A204.1 (cell line): ENCODE results near the gene TNNT2.

Experiments used
- FAIRE-seq: peaks from 2 replicates; lab custom pipeline; 2012; peaks lifted over from hg19 to GRCh38; lab: Jason Lieb, UNC

TNNT2 gene

DNA sequence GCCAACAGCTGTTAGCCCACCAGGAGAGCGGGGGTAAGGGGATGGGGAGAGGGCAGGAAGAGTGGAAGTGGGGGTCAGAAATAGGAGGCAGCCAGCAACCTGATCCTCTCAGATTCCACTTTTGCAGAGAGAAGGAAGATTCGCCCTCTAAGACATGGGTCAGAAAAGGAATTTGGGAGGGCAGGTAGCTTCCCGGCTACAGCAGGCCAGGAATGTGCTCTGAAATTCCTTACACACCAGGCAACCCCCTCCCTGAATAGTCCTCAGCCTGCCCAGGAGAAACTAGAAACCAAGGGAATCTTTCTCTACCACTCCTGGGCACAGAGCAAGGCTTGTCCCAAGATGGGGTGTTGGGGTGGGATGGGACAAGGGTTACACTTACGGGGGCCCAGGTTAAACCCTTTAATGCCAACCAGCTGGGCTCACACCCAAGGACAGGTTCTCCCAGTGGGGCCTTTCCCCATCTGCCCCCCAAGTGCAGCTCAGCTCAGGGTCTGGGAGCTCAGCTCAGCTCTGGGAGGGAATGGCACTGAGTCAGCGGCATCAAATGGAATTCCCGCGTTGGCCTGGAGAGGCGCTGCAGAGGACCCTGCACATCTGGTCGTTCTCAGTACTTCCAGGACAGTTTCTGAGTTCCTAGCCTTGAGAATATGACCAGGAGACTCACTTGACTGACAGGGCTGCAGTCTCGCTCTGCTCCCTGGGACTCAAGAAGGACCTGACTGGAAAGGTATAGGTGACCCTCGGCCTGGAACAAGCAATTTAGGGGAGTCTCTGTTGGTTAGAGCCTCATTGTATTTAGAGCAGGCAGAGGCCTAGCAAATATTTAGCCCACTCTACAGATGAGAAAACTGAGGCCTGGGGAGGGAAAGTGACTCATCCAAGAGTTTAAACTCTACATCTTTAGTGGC, 761 bp downstream of the TNNT2 start:
- FAIRE-seq: no peak

GRCh38 chr1:201376107-201376463, 1.4 kb downstream of the TNNT2 start:
- FAIRE-seq: no peak

GRCh38 chr1:201375169-201375568, 2.3 kb downstream of the TNNT2 start:
- no peak for FAIRE-seq

DNA sequence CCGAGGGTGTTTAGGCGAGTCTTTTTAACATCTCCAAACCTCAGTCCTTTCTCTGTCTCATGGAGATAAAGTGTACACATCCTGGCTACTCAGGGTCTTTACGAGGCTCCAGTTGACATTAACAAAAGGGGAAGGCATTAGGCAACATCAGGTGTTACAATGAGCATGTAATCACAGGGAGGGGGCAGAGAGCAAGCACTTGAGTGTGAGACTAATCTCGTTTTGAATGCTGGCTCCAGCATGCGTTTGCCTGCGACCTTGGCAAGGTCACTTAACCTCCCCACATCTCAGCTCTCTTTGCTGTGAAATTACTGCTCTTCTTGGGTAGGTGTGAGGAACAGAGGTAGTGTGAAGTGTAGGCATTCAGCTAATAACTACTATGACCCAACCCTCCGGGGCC, 3.1 kb downstream of the TNNT2 start:
- no peak for FAIRE-seq

GRCh38 chr1:201371792-201372191, 5.7 kb downstream of the TNNT2 start:
- FAIRE-seq: no peak

GRCh38 chr1:201371276-201371675, 6.2 kb downstream of the TNNT2 start:
- FAIRE-seq: no peak

GRCh38 chr1:201370500-201370899, 7.0 kb downstream of the TNNT2 start:
- FAIRE-seq: no peak

GRCh38 chr1:201369209-201369608, 8.3 kb downstream of the TNNT2 start:
- FAIRE-seq: no peak

DNA sequence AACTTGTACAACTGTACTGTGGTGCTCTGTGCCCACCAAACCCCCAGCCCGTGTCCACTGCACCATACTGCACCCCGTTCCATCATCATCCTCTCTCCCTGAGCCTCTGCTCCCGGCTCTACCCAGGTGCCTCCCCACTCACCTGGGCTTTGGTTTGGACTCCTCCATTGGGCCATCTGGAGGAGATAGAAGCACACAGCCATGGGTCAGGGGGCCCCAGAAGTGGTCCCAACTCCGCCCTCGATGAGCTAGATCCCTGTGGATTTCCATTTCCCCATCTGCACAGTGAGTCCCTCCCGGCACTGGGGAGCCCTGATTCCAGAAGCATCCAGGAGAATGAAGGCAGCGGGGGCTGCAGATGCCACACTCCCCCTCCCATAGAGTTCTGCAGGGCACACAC, 10.8 kb downstream of the TNNT2 start:
- no peak for FAIRE-seq

GRCh38 chr1:201365251-201365650, 12.2 kb downstream of the TNNT2 start:
- FAIRE-seq: no peak

DNA sequence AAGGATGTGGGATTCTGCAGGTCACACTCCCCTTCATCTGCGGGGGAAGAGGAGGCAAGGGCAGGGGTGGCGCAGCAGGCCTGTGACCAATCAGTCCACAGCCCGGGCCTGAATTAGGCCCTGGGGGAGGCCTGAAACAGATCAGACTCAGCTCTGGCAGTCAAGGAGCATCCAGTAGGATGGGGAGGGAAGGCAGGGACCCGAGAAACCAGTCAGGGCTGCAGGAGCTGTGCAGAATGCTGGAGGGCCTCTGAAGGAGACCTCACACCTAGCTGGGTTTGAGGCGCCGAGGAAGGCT, 12.7 kb downstream of the TNNT2 start:
- FAIRE-seq: no peak

DNA sequence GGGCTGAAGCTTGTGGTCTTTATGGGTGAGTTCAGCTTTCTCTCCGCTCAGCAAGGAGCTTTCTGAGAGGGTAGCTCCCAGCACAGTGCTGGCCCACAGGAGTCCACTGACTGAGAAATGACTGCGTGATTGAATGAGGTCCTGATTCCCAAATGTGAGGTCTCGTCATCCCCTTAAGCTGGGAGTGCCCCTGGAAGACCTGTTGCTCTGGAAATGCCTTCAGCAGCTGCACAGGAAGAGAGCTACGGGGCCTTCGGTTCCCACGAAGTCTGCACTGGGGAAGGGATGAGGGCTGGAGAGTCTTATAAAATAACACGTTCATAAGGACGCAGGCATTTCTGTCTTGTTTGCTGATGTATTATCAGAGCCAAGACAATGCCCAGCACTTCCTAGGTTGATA, 14.0 kb downstream of the TNNT2 start:
- no peak for FAIRE-seq

DNA sequence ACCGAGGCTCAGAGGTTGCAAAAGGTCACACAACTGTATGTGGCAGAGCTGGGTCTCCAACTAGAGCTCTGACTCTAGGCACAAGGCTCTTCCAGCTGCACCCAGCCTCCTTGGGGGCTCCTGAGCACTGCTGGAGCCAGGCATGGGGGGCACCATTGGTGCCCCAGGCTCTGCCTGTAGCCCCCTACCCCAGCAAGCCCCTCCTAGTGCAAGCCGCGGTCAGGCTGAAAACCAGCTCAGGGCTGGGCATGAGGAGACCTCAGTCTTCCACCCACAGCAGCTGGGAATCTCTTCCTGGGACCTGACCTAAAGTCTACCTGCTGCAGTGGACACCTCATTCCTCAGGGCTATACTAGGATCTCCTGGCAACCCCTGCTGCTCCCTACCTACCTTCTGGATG, 14.6 kb downstream of the TNNT2 start:
- no peak for FAIRE-seq

GRCh38 chr1:201361652-201362504, 15.6 kb downstream of the TNNT2 start:
- no peak for FAIRE-seq

DNA sequence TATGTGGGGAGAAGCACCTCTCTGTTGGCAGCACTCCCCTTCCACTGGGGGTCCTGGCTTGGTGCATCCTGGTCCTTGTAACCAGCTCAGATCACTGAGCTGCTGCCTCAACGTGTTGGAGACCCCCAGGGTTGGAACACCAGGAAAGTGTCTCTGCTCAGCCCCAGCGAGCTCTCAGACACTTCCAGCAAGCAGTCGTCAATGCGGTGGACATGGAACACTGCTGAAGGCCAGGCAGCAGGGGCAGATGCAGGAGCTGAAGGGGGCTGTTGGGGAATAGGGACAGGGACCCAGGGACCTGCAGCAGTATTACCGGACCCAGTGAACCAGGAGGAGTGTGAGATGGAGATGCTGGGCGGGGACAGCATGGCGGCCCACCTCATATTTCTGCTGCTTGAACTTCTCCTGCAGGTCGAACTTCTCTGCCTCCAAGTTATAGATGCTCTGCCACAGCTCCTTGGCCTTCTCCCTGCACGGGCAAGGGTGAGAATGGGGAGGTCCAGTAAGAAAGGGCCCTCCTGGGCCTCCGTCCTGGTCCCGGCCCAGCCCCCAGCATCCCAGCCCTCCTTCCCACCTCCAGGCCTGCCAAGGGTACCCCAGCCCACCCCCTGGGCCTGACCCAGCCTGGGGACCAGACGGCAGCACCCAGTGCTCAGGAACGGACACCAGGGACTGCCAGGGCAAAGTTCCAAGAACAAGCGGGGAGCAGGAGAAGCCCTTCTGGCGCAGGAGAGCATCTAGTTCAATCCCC, 16.4 kb downstream of the TNNT2 start:
- FAIRE-seq: no peak

DNA sequence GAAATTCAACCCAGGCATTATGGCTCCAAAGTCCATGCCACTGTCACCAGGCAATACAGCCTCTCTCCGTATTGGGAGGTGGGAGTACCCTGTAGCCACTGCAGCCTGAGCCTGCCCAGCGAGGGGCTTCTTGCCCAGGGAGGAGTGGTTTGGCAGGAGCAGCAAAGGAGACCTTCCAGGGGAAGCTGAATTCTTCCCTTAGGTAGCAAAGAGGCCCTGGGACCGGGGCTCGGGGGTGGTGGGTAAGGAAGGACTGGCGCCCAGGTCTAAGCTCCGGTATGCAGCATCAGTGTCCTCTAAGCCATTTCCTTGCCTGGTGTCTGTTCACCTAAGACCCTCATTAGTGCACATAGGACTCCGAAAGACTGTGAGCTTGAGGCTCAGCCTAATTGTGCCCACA, 17.0 kb downstream of the TNNT2 start:
- no peak for FAIRE-seq

- FAIRE-seq: no peak
These were observed 17.6 kb downstream of the TNNT2 start for GRCh38 chr1:201359873-201360210.

GRCh38 chr1:201359031-201359872, 18.2 kb downstream of the TNNT2 start:
- no peak for FAIRE-seq

- no peak for FAIRE-seq
These were observed 18.9 kb downstream of the TNNT2 start for GRCh38 chr1:201358596-201358995.

DNA sequence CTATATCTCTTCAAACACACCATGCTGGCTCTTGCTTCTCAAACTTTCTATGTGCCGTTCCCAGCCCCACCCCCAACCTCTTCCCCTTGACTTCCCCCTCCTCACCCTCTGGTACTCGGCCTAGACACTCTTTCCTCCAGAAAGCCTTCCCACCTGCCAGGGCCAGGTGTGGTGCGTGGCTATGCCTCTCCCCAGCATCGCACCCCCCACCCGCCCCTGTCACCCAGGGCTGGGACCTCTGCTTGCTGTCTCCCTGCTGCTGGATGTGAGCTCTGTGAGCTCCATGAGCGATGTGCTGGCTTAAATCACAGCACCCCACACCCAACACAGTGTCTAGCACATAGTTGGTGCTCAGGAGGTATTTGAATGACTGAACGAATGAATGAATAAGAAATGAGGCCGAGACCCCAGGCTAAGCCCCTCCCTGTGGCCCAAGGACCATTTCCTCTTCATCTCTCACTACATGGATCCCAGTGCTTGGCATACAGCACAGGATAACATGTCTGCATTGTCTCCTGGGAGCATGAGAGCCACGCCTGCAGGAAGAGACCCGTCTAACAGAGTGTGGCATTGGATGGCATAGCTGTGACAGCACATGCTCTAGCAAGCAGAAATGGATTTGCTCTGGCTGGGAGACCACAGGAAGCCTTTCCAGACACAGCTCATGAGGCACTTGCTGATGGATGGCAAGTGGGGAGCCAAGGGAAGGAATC, 19.7 kb downstream of the TNNT2 start:
- no peak for FAIRE-seq

GRCh38 chr1:201357211-201357610, 20.3 kb downstream of the TNNT2 start:
- no peak for FAIRE-seq

- FAIRE-seq: no peak
These were observed 20.8 kb downstream of the TNNT2 start for GRCh38 chr1:201356701-201357100.
